NCI-H345 (cell line): ENCODE data around the gene MAPK8IP3.
A peak's percentile ranks its signal among the peaks of the same experiment; 100 is the strongest.

ENCODE experiments used
- DNase-seq: peaks from one replicate; lab custom pipeline; 2025; lab: John Stamatoyannopoulos, UW

The MAPK8IP3 gene

GRCh38 chr16:1677339-1677738 is 28.7 kb upstream of the MAPK8IP3 start:
- DNase-seq: no peak

GRCh38 chr16:1677942-1678499 is 28.0 kb upstream of the MAPK8IP3 start, which contains the start of gene JPT2:
Gene JPT2 (plus strand): TSS chr16:1678279. CDS start chr16:1678313, 34 bp downstream.
- DNase-seq: peak; percentile 98

- peak; percentile 18 for DNase-seq
Measured at GRCh38 chr16:1678500-1679098, 27.4 kb upstream of the MAPK8IP3 start.

- no peak for DNase-seq
Measured at GRCh38 chr16:1680361-1680760, 25.6 kb upstream of the MAPK8IP3 start.

- DNase-seq: no peak
Measured at GRCh38 chr16:1681032-1681431, 25.0 kb upstream of the MAPK8IP3 start.

GRCh38 chr16:1687427-1688316 is 18.3 kb upstream of the MAPK8IP3 start:
- DNase-seq: peak; percentile 5

GRCh38 chr16:1688807-1689560 is 17.0 kb upstream of the MAPK8IP3 start:
- no peak for DNase-seq

- DNase-seq: no peak
Measured at GRCh38 chr16:1689853-1690252, 16.1 kb upstream of the MAPK8IP3 start.

GRCh38 chr16:1690810-1691209 is 15.2 kb upstream of the MAPK8IP3 start:
- DNase-seq: no peak

- DNase-seq: no peak
Measured at GRCh38 chr16:1691276-1691675, 14.7 kb upstream of the MAPK8IP3 start.

- no peak for DNase-seq
Measured at GRCh38 chr16:1691956-1692355, 14.0 kb upstream of the MAPK8IP3 start.

- no peak for DNase-seq
Measured at GRCh38 chr16:1696863-1697262, 9.1 kb upstream of the MAPK8IP3 start.

GRCh38 chr16:1698680-1699079 is 7.3 kb upstream of the MAPK8IP3 start:
- DNase-seq: no peak

GRCh38 chr16:1700246-1700645 is 5.7 kb upstream of the MAPK8IP3 start:
- DNase-seq: no peak

- no peak for DNase-seq
Measured at GRCh38 chr16:1701216-1701878, 4.6 kb upstream of the MAPK8IP3 start.

- peak; percentile 61 for DNase-seq
Measured at GRCh38 chr16:1705324-1705687, 689 bp upstream of the MAPK8IP3 start.

GRCh38 chr16:1706386-1707192 is 594 bp downstream of the MAPK8IP3 start:
- DNase-seq: peak; percentile 33

GRCh38 chr16:1707193-1707790 is 1.3 kb downstream of the MAPK8IP3 start:
- no peak for DNase-seq

GRCh38 chr16:1708083-1708767 is 2.2 kb downstream of the MAPK8IP3 start:
- no peak for DNase-seq

- DNase-seq: no peak
Measured at GRCh38 chr16:1708768-1709180, 2.8 kb downstream of the MAPK8IP3 start.
